HEK293T (cell line): Measurements from ENCODE around the gene KLF7.

Source experiments
- HDGF ChIP-seq: fragments of 450-650 bp; IDR thresholded peaks from 2 replicates; pipeline ENCODE4 v1.6.1; 2017; ENCODE audit warnings: antibody characterized with exemption, borderline replicate concordance
- TARDBP ChIP-seq: fragments of 450-650 bp; IDR thresholded peaks from 2 replicates; pipeline ENCODE4 v1.6.1; 2016
- TF ChIP-seq, protein P1 (sequence below): fragments of 450-650 bp; IDR thresholded peaks from 2 replicates; pipeline ENCODE4 v1.6.1; 2016

- TF ChIP-seq HDGF (no peak), TARDBP (no peak)
- TF ChIP-seq, protein P1, sequence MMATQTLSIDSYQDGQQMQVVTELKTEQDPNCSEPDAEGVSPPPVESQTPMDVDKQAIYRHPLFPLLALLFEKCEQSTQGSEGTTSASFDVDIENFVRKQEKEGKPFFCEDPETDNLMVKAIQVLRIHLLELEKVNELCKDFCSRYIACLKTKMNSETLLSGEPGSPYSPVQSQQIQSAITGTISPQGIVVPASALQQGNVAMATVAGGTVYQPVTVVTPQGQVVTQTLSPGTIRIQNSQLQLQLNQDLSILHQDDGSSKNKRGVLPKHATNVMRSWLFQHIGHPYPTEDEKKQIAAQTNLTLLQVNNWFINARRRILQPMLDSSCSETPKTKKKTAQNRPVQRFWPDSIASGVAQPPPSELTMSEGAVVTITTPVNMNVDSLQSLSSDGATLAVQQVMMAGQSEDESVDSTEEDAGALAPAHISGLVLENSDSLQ: no peak
Measured at GRCh38 chr2:207180741-207181140, 15.0 kb upstream of the KLF7 start.
